ENCODE results near the gene MAPK4.
"Not testable (repeated sequence)": the region's sequence is repeated elsewhere in the genome, so short reads cannot be mapped to it uniquely, and the experiment has no call there.

Gene MAPK4

DNA sequence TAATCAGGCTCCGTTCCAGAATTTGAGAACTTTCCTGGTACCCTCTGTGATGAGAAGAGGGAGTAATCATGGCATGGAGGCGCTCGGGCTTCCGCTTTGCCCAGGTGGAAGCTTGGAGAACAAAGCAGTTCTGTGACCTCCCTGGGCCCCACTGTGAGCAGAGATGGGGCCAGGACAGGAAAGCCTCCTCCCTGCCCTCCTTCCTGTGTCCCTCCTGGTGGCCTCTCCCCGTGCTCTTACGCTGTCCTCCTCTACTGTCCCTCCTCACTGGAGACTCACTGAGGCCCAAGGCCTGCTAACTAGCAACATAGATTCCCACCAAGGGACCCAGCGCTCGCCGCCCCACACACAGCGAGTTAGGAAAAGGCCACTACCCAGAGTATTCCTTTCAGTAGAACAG, 119.8 kb downstream of the MAPK4 start:
- no peak for FAIRE-seq
- DNase-seq (ENCODE audit: low spot score), result no peak

- FAIRE-seq, result no peak
- DNase-seq (ENCODE audit: low spot score), result no peak
These were observed 121.1 kb downstream of the MAPK4 start for GRCh38 chr18:50680966-50681365.

DNA sequence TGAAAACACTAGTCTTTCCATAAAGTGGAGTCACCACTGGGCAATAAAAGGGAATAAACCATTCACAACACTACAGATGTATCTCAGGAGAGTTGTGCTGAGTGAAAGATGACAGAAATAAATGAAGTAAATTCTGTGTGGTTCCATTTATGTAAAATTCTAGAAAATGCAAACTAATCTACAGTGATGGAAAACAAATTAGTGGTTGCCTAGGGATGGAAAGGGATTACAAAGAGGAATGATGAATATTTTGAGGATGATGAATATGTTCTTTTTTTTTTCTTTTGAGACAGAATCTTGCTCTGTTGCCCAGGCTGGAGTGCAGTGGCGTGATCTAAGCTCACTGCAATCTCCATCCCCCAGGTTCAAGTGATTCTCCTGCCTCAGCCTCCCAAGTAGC, 123.0 kb downstream of the MAPK4 start:
- DNase-seq (ENCODE audit: low spot score) (no peak), FAIRE-seq (no peak)

GRCh38 chr18:50686409-50686808, 126.5 kb downstream of the MAPK4 start:
- no peak for FAIRE-seq

GRCh38 chr18:50687491-50687890, 127.6 kb downstream of the MAPK4 start:
- DNase-seq (ENCODE audit: low spot score) (no peak), FAIRE-seq (no peak)

More at GRCh38 chr18:50686409-50686808, 126.5 kb downstream of the MAPK4 start:
- DNase-seq (ENCODE audit: low spot score), result no peak

- DNase-seq (ENCODE audit: low spot score) (no peak), FAIRE-seq (no peak)
These were observed 129.7 kb downstream of the MAPK4 start for GRCh38 chr18:50689578-50689977.

GRCh38 chr18:50694147-50694546, 134.3 kb downstream of the MAPK4 start:
- DNase-seq (ENCODE audit: low spot score) (no peak), FAIRE-seq (no peak)

- DNase-seq (ENCODE audit: low spot score), result no peak
- no peak for FAIRE-seq
These were observed 135.7 kb downstream of the MAPK4 start for GRCh38 chr18:50695431-50696176.

DNA sequence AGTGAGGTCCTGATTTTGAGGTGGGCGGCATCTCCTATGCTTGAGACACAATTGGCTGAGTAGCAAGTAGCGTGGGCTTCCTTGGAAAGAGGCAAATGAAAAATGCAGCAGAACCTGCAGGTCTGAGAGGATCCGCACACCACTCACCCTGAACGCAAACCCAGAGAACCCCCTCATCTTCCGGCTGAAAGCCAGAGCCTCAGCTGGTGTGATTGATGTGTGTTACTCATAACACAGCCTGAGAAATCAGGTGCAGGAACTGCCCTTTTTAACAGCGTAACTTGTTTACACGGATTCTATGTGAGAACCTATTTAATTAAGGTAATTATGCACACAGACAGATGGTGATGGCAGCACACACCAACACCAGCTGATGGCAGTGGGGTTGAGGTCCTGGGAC, 136.5 kb downstream of the MAPK4 start:
- no peak for DNase-seq (ENCODE audit: low spot score)
- FAIRE-seq, result no peak

DNA sequence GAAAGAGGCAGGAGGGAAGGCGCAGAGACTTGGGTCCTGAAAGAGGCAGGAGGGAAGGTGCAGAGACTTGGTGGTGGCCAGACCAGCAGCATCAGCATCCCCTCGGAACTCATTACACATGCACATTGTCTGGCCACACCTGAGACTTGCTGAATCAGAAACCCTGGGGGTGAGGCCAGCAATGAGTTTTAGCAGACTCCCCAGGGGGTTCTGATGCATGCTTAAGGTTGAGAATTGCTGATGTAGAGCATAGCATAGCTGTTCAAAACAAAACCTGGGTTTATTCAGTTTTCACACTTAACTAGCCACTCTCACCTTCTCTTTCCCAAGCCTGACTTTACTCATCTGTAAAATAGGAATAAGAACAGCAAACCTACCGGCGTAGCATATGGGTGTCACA, 137.0 kb downstream of the MAPK4 start:
- DNase-seq (ENCODE audit: low spot score) (no peak), FAIRE-seq (no peak)

- FAIRE-seq (no peak), DNase-seq (ENCODE audit: low spot score) (no peak)
These were observed 137.6 kb downstream of the MAPK4 start for GRCh38 chr18:50697509-50697908.

- FAIRE-seq (no peak), DNase-seq (ENCODE audit: low spot score) (no peak)
These were observed 140.6 kb downstream of the MAPK4 start for GRCh38 chr18:50700245-50701165.

GRCh38 chr18:50704357-50704940, 144.6 kb downstream of the MAPK4 start:
- DNase-seq (ENCODE audit: low spot score), result no peak

GRCh38 chr18:50706199-50706598, 146.3 kb downstream of the MAPK4 start:
- DNase-seq (ENCODE audit: low spot score) (no peak), FAIRE-seq (no peak)

More at GRCh38 chr18:50704357-50704940, 144.6 kb downstream of the MAPK4 start:
- no peak for FAIRE-seq

DNA sequence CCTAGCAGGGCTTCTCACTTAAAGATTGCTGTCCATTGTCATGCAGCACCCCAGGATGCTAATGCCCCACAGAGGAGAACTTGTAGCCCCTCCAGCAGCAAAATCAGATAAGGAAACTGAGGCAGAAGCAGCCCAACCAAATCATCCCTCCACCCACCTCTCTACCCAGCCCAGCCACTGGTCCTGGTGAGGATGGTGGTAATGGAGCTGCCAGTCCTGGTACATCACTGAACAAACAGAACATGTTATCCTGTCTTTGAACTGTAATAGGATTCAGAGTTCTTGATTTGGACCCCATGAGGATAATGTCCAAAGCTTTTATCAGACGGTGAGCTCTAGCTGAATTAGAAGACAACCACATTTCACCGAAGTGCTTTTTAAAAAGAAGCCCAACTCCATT, 146.8 kb downstream of the MAPK4 start:
- FAIRE-seq (no peak), DNase-seq (ENCODE audit: low spot score) (no peak)

DNA sequence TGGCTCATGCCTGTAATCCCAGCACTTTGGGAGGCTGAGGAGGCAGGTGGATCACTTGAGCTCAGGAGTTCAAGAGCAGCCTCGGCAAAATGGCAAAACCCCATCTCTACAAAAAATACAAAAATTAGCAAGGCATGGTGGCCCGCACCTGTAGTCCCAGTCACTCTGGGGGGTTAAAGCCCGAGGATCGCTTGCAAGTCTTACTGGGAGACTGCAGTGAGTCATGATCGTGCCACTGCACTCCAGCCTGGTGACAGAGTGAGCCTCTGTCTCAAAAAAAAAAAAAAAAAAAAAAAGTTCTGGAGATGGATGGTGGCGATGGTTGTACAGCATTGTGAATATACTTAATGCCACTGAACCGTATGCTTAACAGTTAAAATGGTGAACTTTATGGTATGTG, 147.4 kb downstream of the MAPK4 start:
- not testable (repeated sequence) for FAIRE-seq; DNase-seq (ENCODE audit: low spot score)

- DNase-seq (ENCODE audit: low spot score) (no peak), FAIRE-seq (no peak)
These were observed 148.1 kb downstream of the MAPK4 start for GRCh38 chr18:50707855-50708469.

DNA sequence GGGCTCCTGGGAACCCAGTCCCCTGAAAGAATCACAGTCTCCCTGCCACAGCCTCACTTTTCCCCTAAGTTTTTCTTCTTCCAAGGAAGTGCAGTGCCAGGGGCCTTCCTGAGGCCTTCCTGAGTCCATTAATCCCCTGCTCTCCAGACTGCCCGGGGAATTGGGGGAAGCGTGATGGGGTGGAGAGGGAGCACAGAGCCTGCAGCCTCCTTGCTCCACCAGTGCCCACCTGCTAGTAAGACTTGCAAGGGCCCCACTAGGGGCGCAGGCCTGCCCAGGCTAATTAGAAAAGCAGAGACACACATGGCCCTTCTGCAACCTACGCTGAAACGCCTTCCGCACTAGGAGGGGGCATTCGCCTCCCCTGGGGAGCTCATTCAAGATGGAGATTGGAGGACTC, 149.3 kb downstream of the MAPK4 start:
- DNase-seq (ENCODE audit: low spot score) (no peak), FAIRE-seq (no peak)

DNA sequence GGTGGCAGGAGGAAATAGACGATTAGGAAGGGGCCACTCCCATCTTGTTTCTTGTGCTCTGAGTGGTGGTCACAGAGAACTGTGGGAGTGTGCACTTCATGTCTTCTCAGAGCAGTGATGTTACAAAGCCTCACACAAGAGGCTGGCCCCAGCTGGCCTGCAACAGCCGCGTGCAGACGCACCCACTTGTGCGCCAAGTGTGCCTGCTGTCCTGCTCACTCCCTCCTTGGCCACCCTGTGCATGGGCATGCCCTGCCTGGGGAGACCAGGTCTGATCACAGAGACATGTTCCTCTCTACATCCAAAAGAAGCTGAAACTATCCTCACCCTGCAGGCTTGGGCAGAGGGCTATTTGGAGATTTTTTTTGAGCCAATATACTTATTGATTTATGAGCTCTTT, 151.5 kb downstream of the MAPK4 start:
- no peak for DNase-seq (ENCODE audit: low spot score)
- no peak for FAIRE-seq

DNA sequence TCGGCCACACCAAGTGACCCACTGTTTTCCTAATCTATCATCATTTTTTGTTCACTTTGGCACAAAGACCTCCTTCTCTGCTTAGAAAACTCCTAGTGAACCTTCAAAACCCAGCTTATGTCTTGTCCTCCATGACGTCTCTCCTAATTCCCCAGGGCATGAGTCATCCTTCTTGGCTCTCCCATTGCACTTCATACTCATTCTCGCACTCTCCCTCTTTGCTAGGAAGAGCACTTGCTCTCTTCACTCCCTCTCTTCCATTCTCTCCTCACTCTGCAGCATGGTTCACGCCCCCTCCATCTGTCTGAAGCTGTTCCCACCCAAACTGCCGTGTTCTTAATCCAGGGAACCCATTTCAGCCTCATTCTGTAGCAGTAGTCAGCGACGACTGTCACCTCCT, 156.0 kb downstream of the MAPK4 start:
- no peak for DNase-seq (ENCODE audit: low spot score)
- no peak for FAIRE-seq

GRCh38 chr18:50716902-50717301, 157.0 kb downstream of the MAPK4 start:
- FAIRE-seq (no peak), DNase-seq (ENCODE audit: low spot score) (peak; percentile 24)

DNA sequence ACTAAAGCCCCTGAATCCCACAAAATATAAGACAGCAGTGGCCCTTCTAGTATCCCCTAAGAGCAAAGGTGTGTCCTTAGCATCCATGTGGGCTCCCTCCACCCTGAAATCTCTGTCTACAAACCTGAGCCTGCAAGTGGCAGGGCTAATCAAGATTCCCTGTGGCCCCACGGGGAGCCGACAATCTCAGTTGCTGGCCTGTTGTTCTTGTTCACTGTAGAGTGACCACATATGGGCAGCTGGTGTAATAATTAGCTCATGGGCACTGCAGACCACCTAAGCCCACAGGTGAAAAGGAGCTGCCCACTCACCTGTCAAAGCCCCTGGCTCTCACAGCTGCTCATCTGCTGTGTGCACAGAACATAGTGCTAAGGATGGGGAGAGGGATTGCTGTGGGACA, 157.7 kb downstream of the MAPK4 start:
- DNase-seq (ENCODE audit: low spot score) (no peak), FAIRE-seq (no peak)
